ENCODE results near the gene C12orf75.
"Not testable (repeated sequence)": the region's sequence is repeated elsewhere in the genome, so short reads cannot be mapped to it uniquely, and the experiment has no call there.

The C12orf75 gene

DNA sequence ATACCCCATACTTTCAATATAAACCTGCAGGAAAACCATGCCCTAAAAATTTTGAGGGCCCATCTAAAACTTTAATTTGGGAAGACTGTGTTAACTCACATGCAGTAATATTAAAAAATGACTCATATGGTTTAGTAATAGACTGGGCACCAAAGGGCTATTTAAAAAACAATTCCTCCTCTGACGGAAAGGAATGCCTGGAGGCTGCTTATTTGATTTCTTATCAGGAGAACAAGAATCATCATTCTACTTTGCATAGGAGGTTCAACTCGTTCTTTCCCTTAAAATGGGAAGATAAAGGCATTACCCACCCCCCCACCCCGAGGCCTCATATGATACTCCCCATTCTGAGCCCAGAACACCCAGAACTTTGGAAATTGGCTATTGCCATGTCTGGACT is 18.6 kb upstream of the C12orf75 start:
- DNase-seq = not testable (repeated sequence)

GRCh38 chr12:105313755-105314154 is 16.7 kb upstream of the C12orf75 start:
- not testable (repeated sequence) for DNase-seq

DNA sequence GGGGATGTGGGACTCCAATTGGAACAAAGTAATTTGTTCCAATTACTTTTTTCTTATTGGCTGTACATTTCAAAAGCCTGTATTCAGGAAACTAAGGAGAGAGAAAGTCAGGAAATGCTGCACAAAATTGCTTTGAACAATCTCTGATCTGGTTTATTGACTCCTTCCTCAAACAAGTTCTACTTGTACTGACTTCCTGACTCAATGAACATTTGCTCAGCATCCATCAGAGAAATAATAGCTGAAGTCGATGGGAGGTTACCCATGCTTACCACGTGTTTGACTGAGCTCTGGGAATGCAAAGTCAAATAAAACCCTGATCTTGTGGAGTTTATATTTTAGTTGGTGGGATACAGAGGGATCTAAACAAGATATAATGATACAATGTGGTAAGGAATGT is 15.4 kb upstream of the C12orf75 start:
- DNase-seq = no peak

DNA sequence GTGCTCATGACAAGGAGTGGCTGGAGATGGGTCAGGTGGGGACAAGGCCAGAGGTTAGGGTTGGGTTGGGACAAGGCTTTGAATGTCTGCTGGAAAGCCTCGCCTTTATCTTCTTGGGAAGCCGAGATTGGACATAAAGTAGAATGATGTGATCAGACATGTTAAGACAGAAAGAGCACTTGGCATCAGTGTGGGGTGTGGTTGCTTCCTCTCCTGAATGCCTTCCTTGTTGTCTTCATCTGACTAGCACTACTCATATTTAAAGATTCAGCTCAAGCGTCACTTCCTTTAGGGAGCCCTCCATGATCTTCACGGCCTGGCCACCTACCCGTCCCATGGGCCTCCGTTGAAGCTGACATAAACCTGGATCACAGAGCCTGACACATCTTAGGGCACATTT is 14.8 kb upstream of the C12orf75 start:
- DNase-seq = no peak

GRCh38 chr12:105316931-105317852 is 13.3 kb upstream of the C12orf75 start:
- no peak for DNase-seq

GRCh38 chr12:105317942-105318621 is 12.4 kb upstream of the C12orf75 start:
- no peak for DNase-seq

DNA sequence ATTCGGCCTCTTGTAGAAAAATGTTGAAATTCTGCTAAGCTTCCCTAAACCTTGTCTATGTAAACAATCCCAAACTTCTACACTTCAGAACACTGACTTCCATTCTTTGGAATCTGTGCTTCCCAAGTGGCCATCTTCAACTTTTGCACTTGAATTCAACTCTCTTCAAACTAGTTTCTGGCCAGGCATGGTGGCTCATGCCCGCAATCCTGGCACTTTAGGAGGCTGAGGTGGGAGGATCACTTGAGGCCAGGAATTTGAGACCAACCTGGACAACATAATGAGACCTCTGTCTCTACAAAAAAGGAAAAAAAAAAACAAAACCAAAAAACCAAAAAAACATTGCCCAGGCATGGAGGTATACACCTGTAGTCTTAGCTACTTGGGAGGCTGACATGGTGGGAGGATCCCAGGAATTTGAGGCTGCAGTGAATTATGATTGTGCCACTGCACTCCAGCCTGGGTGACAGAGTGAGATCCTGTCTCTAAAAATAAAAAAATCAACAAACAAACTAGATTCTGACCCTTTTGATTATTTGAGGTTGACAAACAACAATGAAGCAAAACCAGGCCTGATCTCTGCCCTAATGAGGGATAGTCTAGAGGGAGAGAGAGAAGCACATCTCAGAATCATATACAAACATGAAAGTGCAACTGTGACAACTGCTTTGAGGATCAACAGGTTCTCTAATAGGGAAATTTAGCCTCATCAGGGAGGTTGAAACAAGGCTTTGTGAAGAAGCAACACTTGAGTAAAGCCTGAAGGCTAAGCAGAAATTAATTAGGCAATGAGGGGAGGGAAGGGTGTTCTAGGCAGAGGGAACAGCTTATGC is 11.6 kb upstream of the C12orf75 start:
- DNase-seq = no peak

DNA sequence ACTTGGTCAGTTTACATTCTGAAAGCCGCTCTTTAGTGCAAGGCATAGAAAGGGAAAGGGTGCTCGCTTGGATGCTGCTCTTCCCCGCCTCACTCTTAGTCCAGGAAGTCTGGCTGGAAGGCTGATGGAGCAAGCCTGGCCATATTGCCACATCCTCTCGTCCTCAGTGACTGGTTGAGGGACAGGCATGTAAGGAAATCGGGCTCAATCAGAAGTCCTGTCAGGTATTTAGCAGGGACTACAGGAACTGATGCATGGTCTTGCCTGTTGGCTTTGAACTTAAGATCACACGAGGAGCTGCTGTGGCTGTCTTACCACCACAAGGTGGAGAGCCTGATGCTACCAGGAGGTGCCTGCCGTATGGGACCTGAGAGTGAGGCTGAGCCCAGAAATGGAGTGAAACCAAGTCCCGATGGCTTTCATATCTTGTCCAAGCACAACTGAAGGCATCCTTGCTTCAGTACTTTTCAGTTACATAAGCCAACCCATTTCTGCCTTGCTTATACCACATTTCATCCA is 10.7 kb upstream of the C12orf75 start:
- DNase-seq = no peak

DNA sequence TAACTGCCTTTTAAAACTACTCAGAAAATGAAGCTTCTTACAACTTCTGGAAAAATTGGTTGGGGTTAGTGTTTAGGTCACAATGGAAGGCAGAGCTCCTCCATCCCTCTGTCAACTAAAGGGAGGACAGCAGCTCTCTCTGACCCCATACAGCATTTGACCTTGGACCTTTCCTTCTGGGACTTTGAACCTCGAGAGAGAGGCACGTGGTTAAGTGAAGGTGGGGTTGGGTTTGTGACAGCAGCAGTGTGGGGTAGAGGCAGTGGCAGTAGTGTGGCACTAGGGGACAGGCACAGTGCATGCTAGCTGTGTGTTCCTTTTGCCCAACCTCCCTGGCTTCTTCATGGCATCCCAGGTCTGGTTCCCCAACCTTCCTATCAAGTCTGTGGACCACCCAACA is 9.4 kb upstream of the C12orf75 start:
- DNase-seq = no peak

GRCh38 chr12:105322070-105322469 is 8.4 kb upstream of the C12orf75 start:
- DNase-seq = no peak

DNA sequence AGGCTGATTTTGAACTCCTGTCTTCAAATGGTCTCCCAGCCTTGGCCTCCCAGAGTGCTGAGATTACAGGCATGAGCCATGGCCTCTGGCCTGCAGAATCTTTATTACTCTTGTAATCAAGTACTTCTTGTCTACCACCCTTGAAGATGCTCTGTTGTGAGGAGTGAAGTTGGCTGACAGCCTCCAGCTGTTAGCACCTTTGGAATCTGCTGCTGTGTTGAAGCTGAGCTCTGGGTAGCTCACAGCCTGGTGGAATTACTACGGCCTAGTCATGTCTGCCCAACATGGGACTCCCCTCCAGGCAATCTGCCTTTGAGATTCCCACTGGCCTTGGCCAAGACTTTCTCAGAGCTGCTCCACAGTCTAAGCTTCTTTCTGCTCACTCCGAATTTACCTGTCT is 5.8 kb upstream of the C12orf75 start:
- DNase-seq = no peak

- no peak for DNase-seq
These were observed 5.4 kb upstream of the C12orf75 start for GRCh38 chr12:105325117-105325516.

DNA sequence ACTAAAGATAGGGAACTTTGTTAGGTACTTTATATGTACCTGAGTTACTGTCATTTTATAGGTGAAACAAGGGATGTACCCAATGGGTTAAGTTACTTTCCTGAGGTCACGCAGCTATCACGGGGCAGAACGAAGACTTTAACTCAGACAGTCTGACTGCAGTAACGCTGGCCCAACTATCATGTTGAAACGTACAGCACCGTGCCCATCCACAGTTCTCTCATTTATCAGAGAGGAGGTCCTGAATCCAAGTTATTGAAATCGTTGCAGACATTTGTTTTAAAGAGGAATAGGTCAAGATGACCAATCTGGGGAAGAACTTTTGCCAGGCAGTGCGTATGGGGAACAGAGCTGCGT is 587 bp upstream of the C12orf75 start:
- DNase-seq = no peak

GRCh38 chr12:105330931-105331804 is 677 bp downstream of the C12orf75 start:
- DNase-seq = peak; percentile 79

DNA sequence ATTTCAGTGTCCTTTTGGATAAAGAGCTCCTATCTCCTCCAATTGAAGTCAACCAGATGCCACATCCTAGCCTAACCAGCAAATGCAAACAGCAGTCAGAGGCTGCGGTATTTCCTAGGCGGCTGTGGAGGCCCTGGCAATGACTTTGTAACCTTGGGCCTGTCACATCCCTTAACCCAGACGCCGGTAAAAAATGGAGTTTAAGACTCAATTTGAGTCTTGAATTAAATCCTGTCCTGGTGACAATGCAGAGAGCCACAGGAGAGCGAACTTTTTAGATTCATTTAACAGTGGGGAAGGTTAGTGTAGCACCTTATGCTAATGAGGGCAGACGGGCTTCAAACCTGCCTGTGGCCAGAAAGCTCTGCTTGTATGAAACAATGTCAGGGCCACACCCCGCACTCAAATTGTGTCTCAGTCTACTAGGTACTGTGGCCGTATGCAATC is 1.3 kb downstream of the C12orf75 start:
- peak; percentile 72 for DNase-seq

- DNase-seq = not testable (repeated sequence)
These were observed 1.8 kb downstream of the C12orf75 start for GRCh38 chr12:105332286-105332685.

DNA sequence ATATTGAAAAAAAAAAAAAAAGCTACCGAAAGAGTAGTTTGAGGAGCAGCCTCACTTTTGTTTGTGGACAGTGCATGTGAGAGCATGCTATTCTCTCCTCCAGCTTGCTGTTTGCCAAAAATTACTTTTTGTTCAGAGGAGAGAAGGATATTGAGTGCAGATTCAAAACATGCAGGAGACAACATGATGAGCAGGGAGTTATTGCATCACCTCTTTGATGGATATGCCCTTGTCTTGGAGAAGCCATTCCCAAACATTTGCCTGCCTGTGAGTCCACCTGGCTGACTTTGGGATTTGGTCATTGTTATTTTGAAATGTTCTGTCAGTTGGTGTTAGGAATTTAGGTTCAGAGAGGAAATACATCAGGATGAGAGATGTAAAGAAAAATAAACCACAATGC is 2.4 kb downstream of the C12orf75 start:
- DNase-seq = no peak

DNA sequence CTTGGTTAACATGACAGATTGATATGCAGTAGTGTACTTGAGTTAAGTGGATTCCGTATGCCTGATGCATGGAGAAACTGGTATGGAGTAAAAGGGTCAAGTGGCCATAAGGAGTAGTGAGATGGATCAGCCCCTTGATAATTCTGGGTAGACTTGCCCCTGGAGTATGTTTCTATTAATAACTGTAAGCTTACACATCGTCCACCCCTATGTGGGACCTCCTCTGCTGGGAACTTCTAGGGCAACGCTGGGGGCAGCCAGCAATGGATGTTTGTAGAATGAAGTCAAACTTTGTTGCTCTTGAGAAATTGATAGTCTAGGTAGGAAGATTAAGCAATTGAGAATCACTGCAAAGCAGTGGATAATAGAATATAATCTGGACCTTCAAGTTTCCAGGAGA is 3.5 kb downstream of the C12orf75 start:
- no peak for DNase-seq

- no peak for DNase-seq
These were observed 4.1 kb downstream of the C12orf75 start for GRCh38 chr12:105334582-105334981.

DNA sequence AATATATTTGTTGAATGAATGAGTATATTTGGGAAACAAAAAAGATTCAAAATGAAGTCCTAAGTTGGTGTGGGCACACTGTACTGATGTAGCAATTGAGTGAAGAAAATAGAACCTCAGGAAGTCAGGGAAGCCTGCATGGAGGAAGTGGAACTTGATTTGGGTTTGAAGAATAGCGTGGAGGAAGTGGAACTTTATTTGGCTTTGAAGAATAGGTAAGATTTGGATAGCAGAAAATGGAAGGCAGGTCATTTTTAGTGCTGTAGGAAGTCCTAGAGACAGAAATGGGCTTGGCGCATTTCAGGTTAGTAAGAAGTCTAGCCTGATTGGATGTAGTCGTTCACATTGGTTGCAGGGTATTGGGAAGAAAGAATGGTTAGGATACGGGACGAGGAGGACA is 5.4 kb downstream of the C12orf75 start:
- DNase-seq = no peak

- DNase-seq = no peak
These were observed 5.9 kb downstream of the C12orf75 start for GRCh38 chr12:105336411-105336810.

DNA sequence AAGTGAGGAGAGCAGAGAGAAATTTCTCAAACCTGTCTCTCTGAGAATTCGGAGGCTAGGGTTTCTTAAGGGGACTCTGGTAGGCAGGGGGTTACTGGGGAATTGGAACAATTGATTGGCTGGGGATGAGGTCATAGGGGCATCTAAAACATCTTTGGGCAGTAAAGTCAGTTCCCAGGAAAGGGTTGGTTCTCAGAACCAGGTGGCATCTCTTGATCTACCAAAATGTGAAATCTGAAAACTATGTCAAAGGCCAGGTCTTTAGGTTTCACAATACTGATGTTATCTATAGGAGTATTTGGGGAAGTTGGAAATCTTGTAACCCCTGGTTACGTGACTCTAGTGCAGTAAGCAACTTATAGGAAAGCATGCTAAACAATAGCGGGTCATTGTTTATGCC is 6.9 kb downstream of the C12orf75 start:
- DNase-seq = no peak
